Measurements from ENCODE around the gene ADAM12.

Gene ADAM12

GRCh38 chr10:125992254-125992653 is 396.0 kb downstream of the ADAM12 start:
- no peaks in the 10 kb centered on the region for H3K4me1 ChIP-seq (ENCODE audit: insufficient read depth, low read length)
- DNase-seq (no peak), ATAC-seq (ENCODE audit: insufficient read depth, low read depth) (no peak)
- H3K27me3 ChIP-seq (ENCODE audit: insufficient read depth, low read length, poor library complexity), result no peaks in the 10 kb centered on the region
- no peak overlapping the region for H3K27ac ChIP-seq (ENCODE audit: low read length)
- H4K20me1 ChIP-seq (ENCODE audit: insufficient read depth, low read length), result no peaks in the 10 kb centered on the region
- no peaks in the 10 kb centered on the region for H3K79me2 ChIP-seq (ENCODE audit: insufficient read depth, low read length)
- no peaks in the 10 kb centered on the region for H3K36me3 ChIP-seq (ENCODE audit: insufficient read depth, low read length)
- no peak overlapping the region for H3K9ac ChIP-seq (ENCODE audit: low read depth, low read length)
- TF ChIP-seq, protein P1, sequence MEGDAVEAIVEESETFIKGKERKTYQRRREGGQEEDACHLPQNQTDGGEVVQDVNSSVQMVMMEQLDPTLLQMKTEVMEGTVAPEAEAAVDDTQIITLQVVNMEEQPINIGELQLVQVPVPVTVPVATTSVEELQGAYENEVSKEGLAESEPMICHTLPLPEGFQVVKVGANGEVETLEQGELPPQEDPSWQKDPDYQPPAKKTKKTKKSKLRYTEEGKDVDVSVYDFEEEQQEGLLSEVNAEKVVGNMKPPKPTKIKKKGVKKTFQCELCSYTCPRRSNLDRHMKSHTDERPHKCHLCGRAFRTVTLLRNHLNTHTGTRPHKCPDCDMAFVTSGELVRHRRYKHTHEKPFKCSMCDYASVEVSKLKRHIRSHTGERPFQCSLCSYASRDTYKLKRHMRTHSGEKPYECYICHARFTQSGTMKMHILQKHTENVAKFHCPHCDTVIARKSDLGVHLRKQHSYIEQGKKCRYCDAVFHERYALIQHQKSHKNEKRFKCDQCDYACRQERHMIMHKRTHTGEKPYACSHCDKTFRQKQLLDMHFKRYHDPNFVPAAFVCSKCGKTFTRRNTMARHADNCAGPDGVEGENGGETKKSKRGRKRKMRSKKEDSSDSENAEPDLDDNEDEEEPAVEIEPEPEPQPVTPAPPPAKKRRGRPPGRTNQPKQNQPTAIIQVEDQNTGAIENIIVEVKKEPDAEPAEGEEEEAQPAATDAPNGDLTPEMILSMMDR (IDR thresholded peaks at IDR 0.05; ENCODE audit: borderline replicate concordance, extremely low read depth, low read length, poor library complexity, severe bottlenecking), result no peak
- no peak for TF ChIP-seq EZH2 (IDR thresholded peaks at IDR 0.05; ENCODE audit: borderline replicate concordance, low read depth, low read length, severe bottlenecking)
- no peak overlapping the region for H3K4me3 ChIP-seq (ENCODE audit: low read depth in 1 of 2, low read length in 2 of 2)
- no peak overlapping the region for H2AFZ ChIP-seq (ENCODE audit: low read depth, low read length)
- H3K9me3 ChIP-seq (ENCODE audit: insufficient read depth, low read length, severe bottlenecking), result no peaks in the 10 kb centered on the region
- no peak overlapping the region for H3K4me2 ChIP-seq (ENCODE audit: insufficient read depth, low read length)

- no peak for ATAC-seq (ENCODE audit: insufficient read depth, low read depth)
- no peak overlapping the region for H3K27ac ChIP-seq (ENCODE audit: low read length)
- H3K4me3 ChIP-seq (ENCODE audit: low read depth in 1 of 2, low read length in 2 of 2), result no peak overlapping the region
- H4K20me1 ChIP-seq (ENCODE audit: insufficient read depth, low read length), result no peaks in the 10 kb centered on the region
- H3K27me3 ChIP-seq (ENCODE audit: insufficient read depth, low read length, poor library complexity), result no peaks in the 10 kb centered on the region
- no peak overlapping the region for H3K9ac ChIP-seq (ENCODE audit: low read depth, low read length)
- no peak for DNase-seq
- H3K4me2 ChIP-seq (ENCODE audit: insufficient read depth, low read length), result no peak overlapping the region
- no peak overlapping the region for H2AFZ ChIP-seq (ENCODE audit: low read depth, low read length)
- no peaks in the 10 kb centered on the region for H3K79me2 ChIP-seq (ENCODE audit: insufficient read depth, low read length)
- TF ChIP-seq EZH2 (IDR thresholded peaks at IDR 0.05; ENCODE audit: borderline replicate concordance, low read depth, low read length, severe bottlenecking), result no peak
- TF ChIP-seq, protein P1 (IDR thresholded peaks at IDR 0.05; ENCODE audit: borderline replicate concordance, extremely low read depth, low read length, poor library complexity, severe bottlenecking), result no peak
- H3K9me3 ChIP-seq (ENCODE audit: insufficient read depth, low read length, severe bottlenecking), result no peaks in the 10 kb centered on the region
- no peaks in the 10 kb centered on the region for H3K36me3 ChIP-seq (ENCODE audit: insufficient read depth, low read length)
- H3K4me1 ChIP-seq (ENCODE audit: insufficient read depth, low read length), result no peaks in the 10 kb centered on the region
These were observed 396.9 kb downstream of the ADAM12 start for GRCh38 chr10:125991392-125991791.

- Histone ChIP-seq H3K27me3 (ENCODE audit: insufficient read depth, low read length, poor library complexity) (no peaks in the 10 kb centered on the region), H3K36me3 (ENCODE audit: insufficient read depth, low read length) (no peaks in the 10 kb centered on the region)
These were observed 397.3 kb downstream of the ADAM12 start for GRCh38 chr10:125990974-125991373.

More at GRCh38 chr10:125990974-125991373, 397.3 kb downstream of the ADAM12 start:
- Histone ChIP-seq H3K4me3 (ENCODE audit: low read depth in 1 of 2, low read length in 2 of 2) (no peak overlapping the region), H3K9ac (ENCODE audit: low read depth, low read length) (no peak overlapping the region), H2AFZ (ENCODE audit: low read depth, low read length) (no peak overlapping the region), H4K20me1 (ENCODE audit: insufficient read depth, low read length) (no peaks in the 10 kb centered on the region), H3K4me1 (ENCODE audit: insufficient read depth, low read length) (no peaks in the 10 kb centered on the region), H3K4me2 (ENCODE audit: insufficient read depth, low read length) (no peak overlapping the region), H3K79me2 (ENCODE audit: insufficient read depth, low read length) (no peaks in the 10 kb centered on the region), H3K27ac (ENCODE audit: low read length) (no peak overlapping the region), H3K9me3 (ENCODE audit: insufficient read depth, low read length, severe bottlenecking) (no peaks in the 10 kb centered on the region)
- DNase-seq, result no peak
- no peak for ATAC-seq (ENCODE audit: insufficient read depth, low read depth)
- no peak for TF ChIP-seq EZH2 (IDR thresholded peaks at IDR 0.05; ENCODE audit: borderline replicate concordance, low read depth, low read length, severe bottlenecking)
- TF ChIP-seq, protein P1 (IDR thresholded peaks at IDR 0.05; ENCODE audit: borderline replicate concordance, extremely low read depth, low read length, poor library complexity, severe bottlenecking), result no peak
